SIG-M5 treated with dmso at 0.1 percent for 504 hours (cell line): Measurements from ENCODE around the gene ATP1A4.

ENCODE experiments used
- DNase-seq: peaks from one replicate; lab custom pipeline; 2025; ENCODE audit not compliant: unreplicated experiment; lab: John Stamatoyannopoulos, UW

Gene ATP1A4

DNA sequence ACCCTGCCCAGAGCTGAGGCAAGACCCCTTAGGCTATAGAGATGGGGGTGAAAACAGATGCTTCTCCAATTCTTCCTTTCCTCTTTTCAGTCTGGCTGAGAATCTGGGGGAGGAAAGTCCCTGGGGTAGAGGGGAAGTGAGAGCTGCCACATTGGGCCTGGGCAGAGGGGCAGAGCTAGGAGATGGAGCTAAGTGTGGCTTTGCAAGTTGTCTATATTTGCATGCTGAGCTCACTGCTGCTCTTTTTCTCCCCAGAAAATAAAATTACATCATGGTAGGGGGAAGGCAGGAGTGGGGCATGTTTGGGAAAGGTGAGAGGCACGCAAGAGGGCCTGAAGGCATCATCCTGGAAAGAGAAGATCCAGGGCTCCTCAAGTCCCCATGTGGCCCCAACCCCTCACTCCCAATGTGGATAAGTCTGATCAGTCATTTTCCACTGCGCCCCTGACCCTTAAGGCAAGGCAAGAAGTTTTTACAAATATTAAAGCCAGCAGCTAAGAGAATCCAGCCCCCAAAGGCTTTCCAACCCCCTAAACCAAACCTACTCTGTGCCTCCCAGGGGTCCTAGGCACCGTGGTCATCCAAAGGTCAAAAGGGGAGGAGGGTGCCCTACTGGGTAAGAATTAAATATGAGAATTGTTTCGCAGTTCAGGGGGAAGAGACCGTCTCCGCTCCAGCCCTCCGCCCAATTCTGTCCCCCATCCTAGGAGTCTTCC, 53.3 kb downstream of the ATP1A4 start:
- DNase-seq = peak; percentile 99

DNA sequence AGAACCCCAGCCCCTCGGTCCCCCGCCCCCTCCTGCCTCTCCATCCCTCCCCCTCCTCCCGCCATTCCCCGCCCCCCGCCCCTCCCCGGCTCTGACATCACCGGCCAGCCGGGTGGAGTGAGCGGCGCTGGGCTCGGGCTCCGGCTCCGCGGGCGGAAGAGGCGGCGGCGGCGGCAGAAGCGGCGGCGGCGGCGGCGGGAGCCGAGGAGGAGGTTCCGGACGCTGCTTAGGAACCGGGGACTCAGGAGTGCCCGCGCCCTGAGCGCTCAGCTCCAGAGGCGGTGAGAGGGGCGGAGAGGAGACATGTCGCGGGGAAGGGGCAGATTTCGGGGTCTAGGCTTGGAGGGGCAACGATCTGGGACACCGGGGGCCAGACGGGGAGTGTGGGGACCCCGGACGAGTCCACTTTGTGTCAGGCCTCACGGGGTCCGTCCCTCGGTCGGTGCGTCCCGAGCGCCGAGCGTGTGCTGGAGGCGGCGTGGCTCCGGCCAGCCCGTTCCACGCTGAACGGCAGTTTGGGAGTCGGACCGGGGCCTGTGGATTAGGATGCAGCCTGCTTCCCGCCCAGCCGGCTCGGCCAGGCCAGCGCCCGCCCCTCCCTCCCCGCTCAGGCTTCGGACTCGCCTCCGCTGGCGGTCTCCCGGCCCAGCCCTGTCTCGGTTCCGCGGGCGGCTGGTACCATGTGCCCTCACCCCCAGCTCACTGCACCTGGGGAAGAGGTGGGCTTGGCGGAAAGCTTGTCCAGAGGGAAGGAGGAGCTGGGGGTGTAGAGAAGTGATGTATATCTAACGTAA, 54.0 kb downstream of the ATP1A4 start, which contains the start of gene PEA15:
Gene PEA15, plus strand, starts transcription at position 143 of the 794 bp plus-strand sequence. CDS start 6,161 bp downstream, outside the sequence.
- peak; percentile 52 for DNase-seq

DNA sequence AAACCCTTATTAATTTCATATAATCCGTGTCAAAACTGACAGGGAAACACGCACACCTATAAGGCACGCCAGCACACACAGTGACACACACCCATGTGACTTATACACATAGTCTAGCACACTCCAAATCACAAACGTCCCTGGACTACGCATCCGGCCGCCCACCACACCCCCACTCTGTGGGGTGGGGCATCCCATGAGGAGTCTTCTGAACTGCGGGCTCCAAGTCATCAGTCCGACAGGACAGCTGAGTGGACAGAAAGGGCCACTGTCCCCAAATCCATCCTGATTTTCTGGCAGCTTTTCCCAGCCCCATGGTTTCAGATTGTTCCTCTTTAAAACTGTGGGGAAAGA, 54.6 kb downstream of the ATP1A4 start:
- no peak for DNase-seq

DNA sequence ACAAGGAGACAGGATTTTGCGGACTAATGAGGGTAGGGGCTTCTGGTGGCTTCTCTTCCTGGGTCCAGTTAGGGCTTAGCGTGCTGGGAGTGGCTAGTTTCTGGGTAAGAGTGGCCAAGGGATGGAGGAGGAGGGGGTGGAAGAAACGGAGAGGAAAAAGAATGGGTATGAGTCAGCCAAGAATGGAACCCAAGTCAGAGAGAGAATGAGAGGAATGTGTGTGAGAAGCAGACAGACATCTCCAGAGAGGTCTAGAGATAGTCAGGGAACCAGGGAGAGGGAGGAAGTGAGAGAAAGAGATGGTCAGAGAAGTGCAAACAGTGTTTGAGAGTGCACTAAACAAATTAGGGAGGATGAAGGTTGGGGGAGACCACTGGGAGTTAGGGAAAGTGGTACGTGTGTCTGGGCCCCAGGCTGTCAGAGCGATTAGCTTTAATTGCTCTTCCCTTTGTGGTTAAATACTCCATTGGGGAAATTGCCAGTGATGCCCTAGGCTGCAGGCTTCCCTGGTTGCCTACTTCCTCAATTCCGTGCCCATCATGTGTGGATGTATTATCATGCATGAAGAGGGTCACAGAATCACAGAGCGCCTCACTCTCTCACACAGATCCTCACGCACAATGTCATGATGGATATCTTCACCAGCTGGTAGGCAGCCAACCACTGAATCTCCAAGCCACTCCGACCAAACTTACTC, 55.2 kb downstream of the ATP1A4 start:
- DNase-seq = peak; percentile 71

DNA sequence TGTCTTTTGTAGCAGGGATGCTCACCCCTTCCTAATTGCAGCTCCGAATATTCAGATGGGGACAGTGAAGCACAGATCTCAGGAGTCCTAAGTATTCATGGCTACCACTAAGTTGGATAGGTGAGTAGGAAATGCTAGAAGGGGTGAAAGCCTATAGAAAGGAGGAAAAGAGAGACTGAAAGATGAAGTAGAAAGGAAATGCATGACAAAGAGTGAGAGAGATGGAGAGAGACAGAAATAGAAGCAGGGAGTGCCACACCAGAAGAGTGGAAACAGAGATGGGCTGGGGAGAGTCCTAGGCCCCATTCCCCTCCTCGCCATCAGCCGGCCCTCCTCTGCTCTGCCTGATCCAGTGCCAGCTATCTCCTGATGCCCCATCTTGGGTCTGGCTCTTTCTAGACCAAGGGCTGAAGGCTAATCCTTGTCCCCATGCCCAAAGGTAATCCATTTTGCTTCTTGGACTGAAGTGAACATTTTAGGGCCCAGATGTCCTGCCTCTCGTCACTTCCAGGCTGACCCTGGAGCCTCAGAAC, 55.8 kb downstream of the ATP1A4 start:
- no peak for DNase-seq

DNA sequence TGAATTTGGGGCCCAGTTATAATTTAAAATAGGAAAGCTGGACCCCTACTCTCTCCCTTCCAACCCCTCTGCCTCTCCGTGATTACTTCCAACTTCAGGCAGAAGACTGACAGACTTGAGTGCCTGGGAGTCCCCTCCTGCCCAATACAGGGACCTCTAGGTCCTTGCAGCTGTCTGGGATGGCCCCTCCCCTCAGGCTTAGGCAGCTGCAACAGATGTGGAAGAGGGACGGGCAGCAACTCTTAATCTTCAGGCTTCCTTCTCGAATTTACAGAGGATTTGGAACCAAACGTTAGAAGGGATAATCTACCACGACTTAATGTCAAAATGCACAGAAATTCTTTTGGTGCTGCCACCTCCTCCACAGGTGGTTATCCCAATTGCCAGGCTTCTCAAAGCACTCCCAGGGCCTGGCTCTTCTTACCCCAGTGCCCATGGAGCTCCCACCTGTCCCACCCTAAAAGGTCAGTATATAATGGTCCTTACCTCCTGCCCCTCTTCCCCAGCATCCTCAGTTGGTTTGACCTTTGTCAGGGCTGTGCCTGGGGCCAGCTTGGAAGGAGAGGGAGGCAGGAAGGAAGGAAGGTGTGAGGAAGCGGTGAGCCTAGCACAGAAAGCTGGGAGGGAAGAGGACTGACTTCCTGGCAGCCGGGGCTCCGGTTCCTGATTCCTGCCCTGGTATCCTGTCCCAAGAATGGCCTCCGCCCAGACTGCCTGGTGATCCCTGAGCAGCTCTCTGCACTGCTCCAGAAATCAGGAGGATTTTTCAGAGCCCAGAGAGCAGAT, 56.6 kb downstream of the ATP1A4 start:
- DNase-seq = no peak

DNA sequence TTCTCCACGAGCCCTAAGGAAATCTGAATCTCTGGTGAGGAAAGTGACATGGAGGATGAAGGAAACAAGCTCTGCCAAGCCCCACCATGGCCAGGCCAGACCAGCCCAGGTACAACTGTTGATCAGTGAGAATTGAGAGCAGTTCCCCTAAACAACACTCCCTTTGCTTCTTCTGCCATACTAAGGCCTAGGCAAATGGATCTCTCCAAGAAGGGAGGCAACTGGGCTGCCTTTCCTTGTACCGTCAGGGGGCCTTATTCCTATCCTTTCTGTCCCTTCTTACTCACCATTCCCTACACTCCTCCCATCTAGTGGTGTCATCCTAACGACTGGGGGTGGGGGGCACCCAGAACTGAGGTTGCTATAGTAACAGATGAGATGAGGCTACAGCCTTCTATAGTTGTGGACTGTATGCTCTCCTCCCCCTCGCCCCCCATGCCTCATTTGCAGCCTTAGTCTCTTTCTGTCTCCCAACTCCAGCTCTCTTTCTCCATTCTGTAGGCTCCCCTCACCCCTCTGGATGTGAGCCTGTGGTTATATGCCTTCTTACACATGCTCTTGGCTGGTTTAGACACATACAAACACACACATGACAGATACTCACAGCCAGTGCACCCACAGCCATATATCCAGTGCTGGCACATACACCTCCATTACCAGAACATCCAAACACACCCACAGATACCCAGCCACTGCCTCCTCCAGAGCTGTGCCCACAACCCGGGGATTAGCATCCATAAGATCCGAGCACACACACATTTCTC, 57.3 kb downstream of the ATP1A4 start:
- no peak for DNase-seq

DNA sequence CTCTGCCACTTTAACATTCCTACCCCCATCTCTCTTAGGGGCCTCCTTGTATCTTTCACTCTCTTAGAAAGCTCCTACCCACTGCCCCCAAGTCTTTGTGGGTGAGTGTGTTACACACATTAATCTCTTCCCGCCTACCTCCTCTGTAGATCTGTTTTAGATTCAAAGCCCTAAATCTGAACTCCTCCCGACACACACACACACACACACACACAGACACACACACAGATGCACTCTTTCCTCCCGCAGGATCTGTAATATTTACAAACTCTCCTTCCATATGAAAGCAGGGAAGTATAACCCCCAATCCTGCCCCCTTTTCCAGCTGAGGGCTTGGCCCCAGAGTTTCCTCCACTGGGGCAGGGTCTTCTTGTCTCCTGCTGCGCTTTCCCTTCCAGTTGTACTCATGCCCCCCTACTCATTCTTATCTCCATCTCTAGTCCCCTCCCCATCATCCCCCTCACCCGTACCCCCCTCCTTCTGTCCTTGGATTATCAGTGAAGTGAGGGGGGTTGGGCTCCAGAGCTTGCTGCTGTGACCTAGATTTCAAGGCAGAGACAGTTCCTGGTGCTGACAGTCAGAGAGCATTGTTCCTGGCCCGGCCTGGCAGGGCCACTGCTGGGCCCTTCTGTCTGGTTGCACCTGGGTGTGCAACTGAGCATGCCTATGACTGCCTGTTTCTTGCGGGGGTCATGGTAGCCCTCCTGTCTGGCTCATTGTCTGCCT, 58.1 kb downstream of the ATP1A4 start:
- no peak for DNase-seq

DNA sequence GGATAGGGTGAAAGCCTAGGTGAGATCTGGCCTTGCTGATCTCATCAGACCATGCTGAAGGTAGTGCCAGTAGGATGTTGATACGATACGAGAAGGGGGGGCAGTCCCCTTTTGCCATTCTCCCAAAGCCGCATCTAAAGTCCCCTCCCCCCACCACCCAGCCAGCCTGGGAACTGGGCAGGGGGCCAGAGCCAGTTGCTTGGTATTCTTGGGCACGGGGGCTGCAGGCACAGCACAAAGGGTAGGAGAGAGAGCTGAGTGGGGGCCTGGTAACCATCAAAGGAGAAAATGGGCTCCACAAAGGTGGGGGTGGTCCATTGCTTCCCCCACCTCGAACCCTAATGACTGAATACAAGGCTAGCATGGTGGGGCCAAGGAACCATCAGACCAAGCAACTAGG, 59.2 kb downstream of the ATP1A4 start:
- DNase-seq = no peak

DNA sequence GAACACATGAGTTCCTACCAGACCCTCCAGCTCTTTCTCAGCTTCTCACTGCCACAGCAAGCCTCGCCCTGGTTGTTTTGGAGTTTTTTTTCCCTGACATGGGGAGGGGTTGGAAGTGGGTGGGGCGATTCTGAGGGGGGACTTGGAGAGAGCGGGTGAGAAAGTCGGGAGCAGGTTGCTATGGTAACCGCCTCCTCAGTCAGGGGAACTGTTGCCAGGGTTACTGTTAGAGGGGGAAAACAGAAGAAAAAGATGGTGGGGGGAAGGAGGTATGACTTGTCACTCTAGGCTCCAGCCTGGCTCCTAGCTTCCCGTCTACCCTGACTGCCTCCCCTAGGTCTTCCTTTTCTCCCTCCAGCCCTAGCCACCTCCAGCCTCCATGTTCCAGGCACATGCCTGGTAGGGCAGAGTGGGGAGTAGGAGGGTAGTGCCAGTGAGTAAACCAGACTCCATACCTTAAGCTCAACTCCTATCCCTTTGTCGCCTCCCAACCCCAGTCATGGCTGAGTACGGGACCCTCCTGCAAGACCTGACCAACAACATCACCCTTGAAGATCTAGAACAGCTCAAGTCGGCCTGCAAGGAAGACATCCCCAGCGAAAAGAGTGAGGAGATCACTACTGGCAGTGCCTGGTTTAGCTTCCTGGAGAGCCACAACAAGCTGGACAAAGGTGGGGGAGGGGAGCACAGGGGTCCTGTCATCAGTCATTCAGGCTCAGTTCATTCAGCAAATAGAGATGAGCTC, 59.8 kb downstream of the ATP1A4 start:
- DNase-seq = no peak

DNA sequence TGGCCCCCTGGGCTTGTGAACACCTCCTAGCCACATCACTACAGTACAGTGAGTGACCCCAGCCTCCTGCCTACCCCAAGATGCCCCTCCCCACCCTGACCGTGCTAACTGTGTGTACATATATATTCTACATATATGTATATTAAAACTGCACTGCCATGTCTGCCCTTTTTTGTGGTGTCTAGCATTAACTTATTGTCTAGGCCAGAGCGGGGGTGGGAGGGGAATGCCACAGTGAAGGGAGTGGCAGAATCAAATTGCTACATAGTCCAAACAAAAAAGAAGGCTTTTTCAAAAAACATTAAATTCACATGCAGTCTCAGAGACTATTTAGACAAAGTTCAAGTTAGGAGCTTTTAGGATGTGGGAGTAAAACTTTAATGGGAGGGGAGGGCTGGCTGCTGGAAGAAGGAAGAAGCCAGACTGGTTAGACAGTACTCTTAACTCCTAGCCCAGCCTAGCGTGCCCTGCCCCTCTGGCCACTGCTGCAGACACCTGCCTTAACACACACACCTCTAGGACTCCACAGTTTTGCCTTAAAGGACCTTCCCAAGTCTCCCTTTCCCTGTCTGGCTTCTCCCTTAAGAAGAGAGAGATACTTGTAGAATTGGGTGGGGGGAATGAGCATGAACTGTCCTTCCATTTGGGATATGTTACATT, 63.2 kb downstream of the ATP1A4 start:
- DNase-seq = no peak

DNA sequence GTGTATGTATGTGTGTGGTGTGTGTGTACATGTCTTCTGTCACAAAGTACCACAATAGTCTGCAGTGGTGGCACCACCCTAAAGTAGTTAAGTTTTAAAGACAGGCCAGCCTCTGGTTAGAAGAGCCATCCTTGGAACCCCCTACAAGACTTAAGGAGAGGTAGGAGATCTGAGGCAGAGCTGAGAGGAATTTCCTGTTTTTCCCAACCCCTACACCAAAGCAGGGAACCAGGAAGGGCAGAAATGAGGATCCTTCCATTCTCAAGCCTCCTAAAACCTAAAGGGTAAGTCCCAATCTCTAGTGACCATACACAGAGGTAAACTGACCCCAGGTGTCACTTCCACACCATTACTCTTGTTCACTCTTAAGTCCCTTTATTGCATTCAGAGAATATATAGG, 64.9 kb downstream of the ATP1A4 start:
- no peak for DNase-seq

DNA sequence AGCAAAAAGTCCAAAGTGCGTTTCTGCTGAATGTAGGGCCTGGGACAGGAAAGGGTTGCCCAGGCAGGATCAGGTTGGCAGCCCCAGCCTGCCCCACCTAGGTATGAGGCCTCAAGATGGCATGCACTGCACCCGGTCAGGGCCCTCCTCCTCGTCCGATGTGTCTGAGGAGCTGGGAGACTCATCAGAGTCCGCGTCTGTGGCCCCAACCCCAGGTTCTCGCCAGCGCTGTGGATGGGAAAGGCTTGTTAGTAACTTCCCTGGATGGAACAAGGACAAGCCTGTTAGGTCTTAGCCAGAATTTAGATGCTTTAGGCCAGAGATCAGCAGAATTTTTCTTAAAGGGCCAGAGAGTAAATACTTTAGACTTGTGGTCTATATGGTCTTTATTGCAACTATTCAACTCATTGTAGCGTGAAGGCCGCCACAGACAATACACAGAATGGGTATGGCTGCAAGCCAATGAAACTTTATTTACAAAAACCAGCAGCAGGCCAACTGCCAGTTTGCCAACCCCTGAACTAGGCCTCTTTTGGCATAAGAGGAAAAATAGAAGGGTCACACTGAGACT, 66.2 kb downstream of the ATP1A4 start:
- no peak for DNase-seq

DNA sequence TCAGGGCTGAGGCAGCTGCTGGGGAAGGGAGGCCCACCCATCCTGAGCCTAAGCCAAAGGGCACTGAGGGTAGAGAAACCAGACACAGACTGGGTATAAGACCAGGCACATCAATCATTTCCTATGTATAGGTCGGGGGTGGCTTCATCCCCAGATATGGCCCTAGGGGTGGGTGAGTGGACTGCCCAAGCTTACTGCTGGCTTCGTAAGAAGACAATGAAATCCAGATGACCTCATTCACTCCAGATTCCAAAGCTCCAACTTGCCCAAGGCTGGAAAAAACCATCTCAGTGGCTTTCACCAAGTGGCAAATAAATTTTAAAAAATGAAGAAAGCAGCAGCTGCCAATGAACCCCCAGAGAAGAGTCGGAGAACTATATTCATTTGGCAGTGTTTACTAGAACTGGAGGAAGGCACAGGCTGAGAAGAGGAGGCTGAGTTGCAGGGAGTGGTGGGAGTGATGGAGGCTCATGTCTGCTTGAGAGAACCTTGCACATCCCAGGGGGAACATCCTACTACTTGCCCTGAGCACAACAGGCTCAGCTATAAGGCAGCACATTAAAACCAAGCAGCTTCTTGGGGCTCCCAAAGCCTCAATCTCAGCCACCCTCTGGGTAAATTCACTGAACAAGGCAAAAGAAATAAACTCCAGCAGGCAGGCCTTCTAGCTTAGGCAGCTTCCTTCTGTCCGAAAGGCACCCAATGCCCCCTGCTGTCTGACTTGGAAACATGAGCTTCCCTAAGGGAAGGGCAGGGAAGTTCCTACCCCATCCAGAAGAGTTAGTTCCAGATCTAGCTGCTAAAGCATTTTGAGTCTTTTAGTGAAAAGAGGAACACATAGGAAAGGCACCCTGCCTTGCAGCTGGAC, 67.9 kb downstream of the ATP1A4 start:
- no peak for DNase-seq

DNA sequence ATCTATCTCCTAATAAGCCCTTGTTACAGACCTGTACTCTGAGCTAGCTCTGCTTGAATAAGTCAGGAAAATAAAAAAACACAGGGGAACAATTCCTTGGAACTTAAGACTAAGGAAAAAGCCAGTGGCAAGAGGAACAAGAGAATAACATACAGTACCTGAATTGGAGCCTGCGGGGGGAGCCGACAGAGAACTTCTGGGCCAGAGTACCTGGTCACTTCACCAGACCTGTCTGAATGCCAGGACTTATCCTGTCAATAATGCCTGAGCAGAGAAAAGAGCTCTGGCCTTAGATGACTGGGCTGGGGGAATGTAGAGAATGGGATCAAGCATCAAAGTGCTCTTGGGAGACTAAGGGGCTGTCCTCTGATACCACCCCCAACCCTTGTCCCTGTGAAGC, 68.9 kb downstream of the ATP1A4 start:
- no peak for DNase-seq

DNA sequence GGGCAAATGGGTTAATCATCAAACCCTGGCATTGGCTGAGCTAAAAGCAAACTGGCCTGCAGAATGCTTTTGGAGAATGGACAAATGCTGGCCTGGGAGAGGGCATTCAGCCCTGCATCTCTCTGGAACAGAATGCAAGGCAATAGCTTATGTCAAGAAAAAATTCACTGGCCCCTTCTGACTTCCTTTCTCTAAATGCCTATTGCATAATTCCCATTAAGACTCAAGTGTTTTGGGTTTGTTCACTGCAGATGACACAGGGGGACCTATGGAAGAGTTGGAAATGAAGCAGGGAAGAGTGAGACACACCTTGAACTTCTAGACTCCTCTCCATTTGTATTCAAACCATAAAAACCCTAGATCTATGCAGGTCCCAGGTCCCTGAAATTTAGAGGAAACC, 69.7 kb downstream of the ATP1A4 start:
- DNase-seq = no peak

DNA sequence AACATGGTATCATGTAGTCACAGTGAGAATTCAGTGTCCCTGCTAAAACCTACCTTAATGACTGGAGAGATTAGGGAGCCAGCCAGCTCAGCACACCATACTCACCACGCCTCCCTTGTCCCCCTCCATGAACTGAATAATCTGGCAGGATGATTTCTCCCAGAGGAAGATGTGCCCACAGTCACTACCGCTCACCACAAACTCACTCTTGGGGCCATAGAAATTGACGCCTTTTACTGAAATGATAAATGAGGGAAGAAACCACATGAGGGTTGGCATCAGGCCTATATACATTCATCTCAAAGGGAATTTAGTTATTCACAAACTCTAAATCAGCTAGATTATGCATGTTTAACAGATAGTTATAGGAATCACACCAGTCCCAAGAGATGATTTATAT, 71.1 kb downstream of the ATP1A4 start:
- DNase-seq = no peak
